WTC11 (cell line): ENCODE data around the gene DDX4. TPM values are rescaled to one million over a fixed set of nuclear protein-coding genes. Genes with fewer than 3 reads are reported as not detected.

Experiments
- ATAC-seq: fragments of 200-7000 bp; cut with Tn5 transposase; 2 replicates; pipeline ENCODE4 v1.10.0; 2021; ENCODE audit warnings: mild to moderate bottlenecking, moderate library complexity
- CTCF ChIA-PET: fragments of 300-600 bp; sonication (Branson Sonifier 250); formaldehyde crosslinking; loops from one replicate; lab custom pipeline; 2021; ENCODE audit warnings: antibody characterized with exemption; lab: Charles Lee
- POLR2A ChIA-PET: fragments of 350-600 bp; sonication (Branson Sonifier 250); formaldehyde crosslinking; loops from one replicate; lab custom pipeline; 2021; ENCODE audit warnings: antibody characterized with exemption; lab: Charles Lee
- DNase-seq: peaks from one replicate; pipeline ENCODE4 v3.0.0; 2021; ENCODE audit warnings: low spot score
- H3K27ac Mint-ChIP-seq: 2 replicates; pipeline ENCODE4 v1.8.0; 2021; ENCODE audit warnings: mixed read lengths
- H3K27me3 Mint-ChIP-seq: 2 replicates; pipeline ENCODE4 v1.8.0; 2021; ENCODE audit warnings: low read depth, mild to moderate bottlenecking, moderate library complexity, mixed read lengths
- H3K36me3 Mint-ChIP-seq: 2 replicates; pipeline ENCODE4 v1.8.0; 2021; ENCODE audit warnings: mixed read lengths
- H3K4me1 Mint-ChIP-seq: 2 replicates; pipeline ENCODE4 v1.8.0; 2022; ENCODE audit warnings: mixed read lengths
- H3K4me3 Mint-ChIP-seq: 2 replicates; pipeline ENCODE4 v1.8.0; 2021; ENCODE audit warnings: mild to moderate bottlenecking, moderate library complexity, mixed read lengths
- H3K9me3 Mint-ChIP-seq: 2 replicates; pipeline ENCODE4 v1.8.0; 2021; ENCODE audit warnings: mixed read lengths
- ATF6 ChIP-seq: sonication (generic); formaldehyde crosslinking; IDR thresholded peaks from 2 replicates; pipeline ENCODE4 v1.8.1; 2023; ENCODE audit warnings: mild to moderate bottlenecking, missing genetic modification reagents
- CREM ChIP-seq: sonication (generic); formaldehyde crosslinking; IDR thresholded peaks from 2 replicates; pipeline ENCODE4 v1.8.1; 2022; ENCODE audit warnings: mild to moderate bottlenecking, missing genetic modification reagents, moderate library complexity
- E2F4 ChIP-seq: sonication (generic); formaldehyde crosslinking; IDR thresholded peaks from 2 replicates; pipeline ENCODE4 v1.8.1; 2022; ENCODE audit warnings: low read depth, mild to moderate bottlenecking, moderate library complexity, missing genetic modification reagents, borderline replicate concordance
- E2F5 ChIP-seq: sonication (generic); formaldehyde crosslinking; IDR thresholded peaks from 2 replicates; pipeline ENCODE4 v1.8.1; 2022; ENCODE audit warnings: mild to moderate bottlenecking, moderate library complexity, missing genetic modification reagents
- ELF4 ChIP-seq: sonication (generic); formaldehyde crosslinking; IDR thresholded peaks from 2 replicates; pipeline ENCODE4 v1.8.1; 2022; ENCODE audit warnings: low read depth, mild to moderate bottlenecking, moderate library complexity, missing genetic modification reagents
- GABPB1 ChIP-seq: sonication (generic); formaldehyde crosslinking; IDR thresholded peaks from 2 replicates; pipeline ENCODE4 v1.8.1; 2023; ENCODE audit warnings: mild to moderate bottlenecking, missing genetic modification reagents
- IRF1 ChIP-seq: sonication (generic); formaldehyde crosslinking; IDR thresholded peaks from 2 replicates; pipeline ENCODE4 v1.8.0; 2023; ENCODE audit warnings: missing genetic modification reagents
- IRF2 ChIP-seq: sonication (generic); formaldehyde crosslinking; IDR thresholded peaks from 2 replicates; pipeline ENCODE4 v1.8.0; 2022; ENCODE audit warnings: low read depth, missing genetic modification reagents, borderline replicate concordance
- JAZF1 ChIP-seq: fragments of 250-450 bp; sonication (Bioruptor Pico); IDR thresholded peaks from 2 replicates; pipeline ENCODE4 v1.9.0; 2021; ENCODE audit warnings: moderate library complexity, mild to moderate bottlenecking, inconsistent platforms
- MYBL2 ChIP-seq: sonication (generic); formaldehyde crosslinking; IDR thresholded peaks from 2 replicates; pipeline ENCODE4 v1.8.1; 2023; ENCODE audit warnings: mild to moderate bottlenecking, moderate library complexity, missing genetic modification reagents
- NFYB ChIP-seq: sonication (generic); formaldehyde crosslinking; conservative IDR thresholded peaks from 2 replicates; pipeline ENCODE4 v1.8.0; 2022; ENCODE audit warnings: low read depth, missing genetic modification reagents
- OVOL2 ChIP-seq: fragments of 250-450 bp; sonication (Bioruptor Pico); IDR thresholded peaks from 2 replicates; pipeline ENCODE4 v1.9.0; 2021; ENCODE audit warnings: mild to moderate bottlenecking, borderline replicate concordance
- PREB ChIP-seq: sonication (generic); formaldehyde crosslinking; IDR thresholded peaks from 2 replicates; pipeline ENCODE4 v1.8.1; 2022; ENCODE audit warnings: mild to moderate bottlenecking, missing genetic modification reagents, moderate library complexity, borderline replicate concordance
- RELA ChIP-seq: sonication (generic); formaldehyde crosslinking; IDR thresholded peaks from 2 replicates; pipeline ENCODE4 v1.8.1; 2022; ENCODE audit warnings: missing genetic modification reagents, mild to moderate bottlenecking, borderline replicate concordance
- SP1 ChIP-seq: sonication (generic); formaldehyde crosslinking; conservative IDR thresholded peaks from 2 replicates; pipeline ENCODE4 v1.8.1; 2022; ENCODE audit warnings: missing genetic modification reagents
- TEAD1 ChIP-seq: sonication (generic); formaldehyde crosslinking; IDR thresholded peaks from 2 replicates; pipeline ENCODE4 v1.8.0; 2022; ENCODE audit warnings: mild to moderate bottlenecking, missing genetic modification reagents
- ZBTB43 ChIP-seq: sonication (generic); formaldehyde crosslinking; IDR thresholded peaks from 2 replicates; pipeline ENCODE4 v1.8.1; 2023; ENCODE audit warnings: mild to moderate bottlenecking, missing genetic modification reagents
- ZNF219 ChIP-seq: sonication (generic); formaldehyde crosslinking; IDR thresholded peaks from 2 replicates; pipeline ENCODE4 v1.8.0; 2023; ENCODE audit warnings: missing genetic modification reagents, mild to moderate bottlenecking, borderline replicate concordance
- ZNF281 ChIP-seq: sonication (generic); formaldehyde crosslinking; IDR thresholded peaks from 2 replicates; pipeline ENCODE4 v1.8.0; 2023; ENCODE audit warnings: mild to moderate bottlenecking, missing genetic modification reagents
- ZNF425 ChIP-seq: fragments of 250-450 bp; sonication (Bioruptor Pico); conservative IDR thresholded peaks from 2 replicates; pipeline ENCODE4 v1.9.0; 2021; ENCODE audit warnings: mild to moderate bottlenecking
- ZNF671 ChIP-seq: fragments of 250-450 bp; sonication (Bioruptor Pico); IDR thresholded peaks from 2 replicates; pipeline ENCODE4 v1.8.0; 2021; ENCODE audit warnings: mild to moderate bottlenecking
- total RNA-seq: library from RNA; stranded (reverse); gene quantifications from 3 replicates; pipeline ENCODE4 v1.2.3, GENCODE V29; 2021

Gene DDX4
- total RNA-seq, 1 experiment from 2014 or later, result not detected

GRCh38 chr5:55836191-55836590, 98.3 kb downstream of the DDX4 start:
- ChIA-PET CTCF (no interaction called here), POLR2A (no interaction called here)
- H3K4me1 Mint-ChIP-seq, result no peaks in the 10 kb centered on the region
- H3K36me3 Mint-ChIP-seq, result no peaks in the 10 kb centered on the region
- no peak overlapping the region for H3K27ac Mint-ChIP-seq
- DNase-seq (no peak), ATAC-seq (no peak)
- H3K4me3 Mint-ChIP-seq, result no peak overlapping the region
- no peaks in the 10 kb centered on the region; the same call in 1 of the 2 replicates for H3K27me3 Mint-ChIP-seq
- no peak for TF ChIP-seq ZNF671 (CRISPR knock-in tag)
- TF ChIP-seq TEAD1 (CRISPR knock-in tag), result no peak
- TF ChIP-seq MYBL2 (CRISPR knock-in tag), result no peak
- no peak for TF ChIP-seq PREB (CRISPR knock-in tag)
- TF ChIP-seq ZNF219, result no peak
- no peak for TF ChIP-seq E2F5
- no peak for TF ChIP-seq ZNF281 (CRISPR knock-in tag)
- TF ChIP-seq ATF6 (CRISPR knock-in tag), result no peak
- TF ChIP-seq SP1, result no peak
- no peak for TF ChIP-seq OVOL2
- no peak for TF ChIP-seq ZBTB43 (CRISPR knock-in tag)
- TF ChIP-seq IRF1 (CRISPR knock-in tag), result no peak
- TF ChIP-seq CREM (CRISPR knock-in tag), result no peak
- no peak for TF ChIP-seq IRF2 (CRISPR knock-in tag)
- no peak for TF ChIP-seq ELF4 (CRISPR knock-in tag)
- peaks cover 12% of the 10 kb centered on the region; the same call in 1 of the 2 replicates for H3K9me3 Mint-ChIP-seq

- ChIA-PET CTCF (no interaction called here), POLR2A (no interaction called here)
- DNase-seq, result no peak
- Mint-ChIP-seq H3K36me3 (no peaks in the 10 kb centered on the region), H3K4me1 (no peaks in the 10 kb centered on the region), H3K9me3 (peaks cover 30% of the 10 kb centered on the region), H3K4me3 (no peak overlapping the region), H3K27me3 (no peaks in the 10 kb centered on the region; the same call in 1 of the 2 replicates), H3K27ac (no peak overlapping the region)
- ATAC-seq, result no peak
- no peak for TF ChIP-seq RELA
- no peak for TF ChIP-seq E2F4 (CRISPR knock-in tag)
- TF ChIP-seq NFYB (CRISPR knock-in tag), result no peak
- TF ChIP-seq JAZF1, result no peak
- no peak for TF ChIP-seq GABPB1
- no peak for TF ChIP-seq ZNF425 (CRISPR knock-in tag)
- TF ChIP-seq MYBL2 (CRISPR knock-in tag), result no peak
- TF ChIP-seq ZNF281 (CRISPR knock-in tag), result no peak
Observed at GRCh38 chr5:55841976-55842375, 104.1 kb downstream of the DDX4 start.
